GM12878 (cell line): ENCODE data around the gene APBA1. TPM values are rescaled to one million over a fixed set of nuclear protein-coding genes. Genes with fewer than 3 reads are reported as not detected.

Source experiments
- ATAC-seq: fragments of 200-7000 bp; cut with Tn5 transposase; 3 replicates; pipeline ENCODE4 v1.9.1; 2020; ENCODE audit warnings: mild to moderate bottlenecking, moderate library complexity
- BruUV-seq: library from RNA; stranded (reverse); fragments of 400-500 nt; replicated peaks from 2 replicates; lab custom pipeline; 2021; lab: Mats Ljungman, UMichigan
- CTCF ChIA-PET: fragments of 300-600 bp; sonication (Branson Sonifier 250); formaldehyde crosslinking; extraction: SDS; loops from one replicate; lab custom pipeline; 2021; ENCODE audit warnings: inconsistent platforms; lab: Yijun Ruan, JAX
- POLR2A ChIA-PET: fragments of 350-600 bp; formaldehyde crosslinking; extraction: SDS; loops from one replicate; lab custom pipeline; 2021; ENCODE audit warnings: inconsistent platforms; lab: Charles Lee
- RAD21 ChIA-PET: fragments of 300-600 bp; sonication (Branson Sonifier 250); formaldehyde crosslinking; loops from one replicate; lab custom pipeline; 2023; ENCODE audit warnings: antibody characterized with exemption; ENCODE audit not compliant: unreplicated experiment; lab: Charles Lee
- SMC1A ChIA-PET: fragments of 300-600 bp; sonication (Branson Sonifier 250); formaldehyde crosslinking; loops from one replicate; lab custom pipeline; 2023; ENCODE audit not compliant: unreplicated experiment, uncharacterized antibody; lab: Charles Lee
- DNase-seq: peaks from one replicate; pipeline ENCODE4 v3.0.0-alpha.2; 2011; ENCODE audit warnings: low read depth, low spot score
- FAIRE-seq: peaks from 3 replicates; lab custom pipeline; 2011; peaks lifted over from hg19 to GRCh38; lab: Jason Lieb, UNC
- H2AFZ ChIP-seq: 2 replicates; pipeline ENCODE4 v1.6.0; 2011; ENCODE audit warnings: low read depth, low read length, control low read depth; ENCODE audit not compliant: control insufficient read depth
- H3K27ac ChIP-seq: 2 replicates; pipeline ENCODE4 v1.5.1; 2011; ENCODE audit warnings: control low read depth; ENCODE audit not compliant: control insufficient read depth, insufficient read depth
- H3K27me3 ChIP-seq, 2 experiments: replicated peaks in 1 of 2; 2 replicates each; pipeline versions ENCODE4 v1.6.0 to v1.6.1; 2011; ENCODE audit warnings: low read length in 1 of 2; ENCODE audit not compliant: control insufficient read depth in 2 of 2, insufficient read depth in 2 of 2
- H3K36me3 ChIP-seq, 2 experiments: 2 replicates each; pipeline ENCODE4 v1.5.1; 2011; ENCODE audit warnings: low read length in 1 of 2; ENCODE audit not compliant: control insufficient read depth in 2 of 2, insufficient read depth in 2 of 2
- H3K4me1 ChIP-seq: 2 replicates; pipeline ENCODE4 v1.6.1; 2011; ENCODE audit warnings: mild to moderate bottlenecking, low read length, moderate library complexity, mixed read lengths; ENCODE audit not compliant: control insufficient read depth, insufficient read depth
- H3K4me2 ChIP-seq: 2 replicates; pipeline ENCODE4 v1.6.0; 2011; ENCODE audit warnings: control low read depth; ENCODE audit not compliant: control insufficient read depth, insufficient read depth
- H3K4me3 ChIP-seq: fragments of 200-600 bp; sonication (generic); 2 replicates; pipeline ENCODE4 v1.5.1; 2016
- H3K79me2 ChIP-seq: 2 replicates; pipeline ENCODE4 v1.6.0; 2011; ENCODE audit warnings: low read length; ENCODE audit not compliant: control insufficient read depth, insufficient read depth
- H3K9ac ChIP-seq: 2 replicates; pipeline ENCODE4 v1.8.0; 2011; ENCODE audit warnings: low read length, control low read depth, mixed read lengths; ENCODE audit not compliant: control insufficient read depth, insufficient read depth
- H3K9me3 ChIP-seq: replicated peaks from 3 replicates; pipeline ENCODE4 v1.5.1; 2011; ENCODE audit warnings: mild to moderate bottlenecking, low read length; ENCODE audit not compliant: control insufficient read depth, insufficient read depth
- H4K20me1 ChIP-seq: 2 replicates; pipeline ENCODE4 v1.6.0; 2011; ENCODE audit not compliant: control insufficient read depth, insufficient read depth
- ATF7 ChIP-seq: fragments of 450-650 bp; IDR thresholded peaks from 2 replicates; pipeline ENCODE4 v1.6.1; 2016; ENCODE audit warnings: low read depth, mild to moderate bottlenecking
- BACH1 ChIP-seq: fragments of 450-650 bp; IDR thresholded peaks from 2 replicates; pipeline ENCODE4 v1.6.1; 2017; ENCODE audit warnings: mild to moderate bottlenecking, borderline replicate concordance
- BRCA1 ChIP-seq: IDR thresholded peaks from 2 replicates; pipeline ENCODE4 v1.6.1; 2011; ENCODE audit warnings: low read depth, low read length, improper control_type of control experiment
- CBX5 ChIP-seq: sonication (generic); IDR thresholded peaks from 2 replicates; pipeline ENCODE4 v1.6.1; 2016; ENCODE audit warnings: low read depth, moderate library complexity, mild to moderate bottlenecking, inconsistent platforms
- CREM ChIP-seq: IDR thresholded peaks from 2 replicates; pipeline ENCODE4 v1.6.1; 2014; ENCODE audit warnings: antibody characterized with exemption, low read depth
- GATAD2B ChIP-seq: fragments of 450-650 bp; conservative IDR thresholded peaks from 2 replicates; pipeline ENCODE4 v1.6.1; 2017; ENCODE audit warnings: low read depth, mild to moderate bottlenecking, moderate library complexity
- HCFC1 ChIP-seq: fragments of 150-350 bp; IDR thresholded peaks from 2 replicates; pipeline ENCODE4 v1.6.1; 2014; ENCODE audit warnings: low read length
- IKZF1 ChIP-seq: fragments of 450-650 bp; conservative IDR thresholded peaks from 2 replicates; pipeline ENCODE4 v1.6.1; 2017; ENCODE audit warnings: antibody characterized with exemption, mild to moderate bottlenecking
- MTA2 ChIP-seq: fragments of 450-650 bp; IDR thresholded peaks from 2 replicates; pipeline ENCODE4 v1.6.1; 2016; ENCODE audit warnings: low read depth, mild to moderate bottlenecking, moderate library complexity
- PAX5 ChIP-seq: IDR thresholded peaks from 2 replicates; pipeline ENCODE4 v1.6.1; 2011; ENCODE audit warnings: low read depth, low read length, borderline replicate concordance
- POLR2A ChIP-seq: IDR thresholded peaks from 2 replicates; pipeline ENCODE4 v1.6.1; 2011; ENCODE audit warnings: low read depth, mild to moderate bottlenecking, low read length
- RAD21 ChIP-seq: IDR thresholded peaks from 2 replicates; pipeline ENCODE4 v1.6.1; 2011; ENCODE audit warnings: mild to moderate bottlenecking, low read depth, low read length, moderate library complexity; ENCODE audit not compliant: insufficient read depth
- RAD51 ChIP-seq: fragments of 450-650 bp; IDR thresholded peaks from 2 replicates; pipeline ENCODE4 v1.6.1; 2016; ENCODE audit warnings: moderate library complexity, mild to moderate bottlenecking, inconsistent platforms
- RELA ChIP-seq: fragments of 450-650 bp; IDR thresholded peaks from 2 replicates; pipeline ENCODE4 v1.8.0; 2014; ENCODE audit warnings: borderline replicate concordance; ENCODE audit not compliant: partially characterized antibody
- TARDBP ChIP-seq: IDR thresholded peaks from 2 replicates; pipeline ENCODE4 v1.6.1; 2016; ENCODE audit warnings: borderline replicate concordance
- WRNIP1 ChIP-seq: IDR thresholded peaks from 2 replicates; pipeline ENCODE4 v1.6.1; 2011; ENCODE audit warnings: low read depth, low read length, improper control_type of control experiment, borderline replicate concordance
- whole genome bisulfite sequencing: methylation state at CpG from one replicate; pipeline ENCODE4 v1.1.6; 2016; ENCODE audit warnings: low lambda C conversion rate; ENCODE audit not compliant: insufficient replicate concordance, insufficient coverage; ENCODE audit errors: missing lambda C conversion rate; 5-methylcytosine and 5-hydroxymethylcytosine counted together
- in situ Hi-C: fragments of 300-500 bp; cut with MboI; formaldehyde crosslinking; loops from 9 replicates; pipeline ENCODE4 v1.14.3; 2018; ENCODE audit warnings: mixed read lengths
- intact Hi-C: fragments of 100-400 bp; cut with micrococcal nuclease; formaldehyde crosslinking; loops from one replicate; pipeline ENCODE4 v1.14.2; 2022; ENCODE audit not compliant: unreplicated experiment
- polyA plus RNA-seq, 11 experiments: library from polyadenylated mRNA; depleted of rRNA in 4 of 11; unstranded in 6 of 11; stranded (reverse) in 5 of 11; fragments of >200 nt; fragmentation: Nextera tagmentation in 4 of 11; fragmentation: Illumina TruSeq in 1 of 11; extraction: Ambion mirVana in 4 of 11; extraction: Trizol in 1 of 11; gene quantifications; 1 replicate in 1 of 11; 2 replicates in 10 of 11; pipeline versions ENCODE4 v1.2.1 to v1.2.3, GENCODE V29; 2011 to 2016; ENCODE audit warnings: inconsistent platforms in 2 of 11, missing spikeins in 2 of 11, low read depth in 1 of 11
- total RNA-seq, 4 experiments: library from RNA; depleted of rRNA in 3 of 4; stranded (reverse); fragments of >200 nt in 3 of 4; fragmentation: Illumina TruSeq in 1 of 4; extraction: Trizol in 1 of 4; gene quantifications; 2 replicates each; pipeline versions ENCODE4 v1.2.1 to v1.2.3, GENCODE V29; 2013 to 2021
- TF ChIP-seq, protein P1 (sequence below): fragments of 450-650 bp; IDR thresholded peaks from 2 replicates; pipeline ENCODE4 v1.6.1; 2017; ENCODE audit warnings: mild to moderate bottlenecking, moderate library complexity
- TF ChIP-seq, protein P2 (sequence below): IDR thresholded peaks from 2 replicates; pipeline ENCODE4 v1.6.1; 2011; ENCODE audit warnings: low read depth, mild to moderate bottlenecking, low read length, moderate library complexity, borderline replicate concordance; ENCODE audit errors: extremely low read depth
- TF ChIP-seq, protein P3 (sequence below): fragments of 450-650 bp; IDR thresholded peaks from 2 replicates; pipeline ENCODE4 v1.6.1; 2016; ENCODE audit warnings: mild to moderate bottlenecking

APBA1 gene
- total and polyA plus RNA-seq, 10 of the 15 experiments (the other 5 are each of a cell fraction or from before 2014, with no cell fraction given) = 0.01 to 1.3 (median 0.05) TPM; not detected in 7

DNA sequence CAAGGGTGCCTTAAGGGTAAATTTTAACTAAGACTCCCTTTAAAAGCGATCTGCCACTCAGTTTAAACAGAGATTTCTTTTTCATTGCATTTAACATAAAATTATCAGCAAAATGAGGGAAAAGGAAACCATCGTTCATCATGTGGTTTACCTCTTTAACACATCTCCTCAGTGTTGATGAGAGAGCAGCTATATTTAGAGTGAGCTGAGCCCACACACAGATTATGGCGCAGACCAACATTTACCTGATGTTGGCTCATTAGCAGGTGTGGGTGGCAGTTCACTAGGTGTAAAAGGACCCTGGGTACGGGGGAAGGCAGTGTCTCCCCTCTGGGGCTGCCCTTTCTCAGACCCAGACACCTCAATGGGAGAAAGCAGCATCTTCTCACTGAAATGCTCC lies 197.3 kb downstream of the APBA1 start (continued):
- TF ChIP-seq, protein P1, sequence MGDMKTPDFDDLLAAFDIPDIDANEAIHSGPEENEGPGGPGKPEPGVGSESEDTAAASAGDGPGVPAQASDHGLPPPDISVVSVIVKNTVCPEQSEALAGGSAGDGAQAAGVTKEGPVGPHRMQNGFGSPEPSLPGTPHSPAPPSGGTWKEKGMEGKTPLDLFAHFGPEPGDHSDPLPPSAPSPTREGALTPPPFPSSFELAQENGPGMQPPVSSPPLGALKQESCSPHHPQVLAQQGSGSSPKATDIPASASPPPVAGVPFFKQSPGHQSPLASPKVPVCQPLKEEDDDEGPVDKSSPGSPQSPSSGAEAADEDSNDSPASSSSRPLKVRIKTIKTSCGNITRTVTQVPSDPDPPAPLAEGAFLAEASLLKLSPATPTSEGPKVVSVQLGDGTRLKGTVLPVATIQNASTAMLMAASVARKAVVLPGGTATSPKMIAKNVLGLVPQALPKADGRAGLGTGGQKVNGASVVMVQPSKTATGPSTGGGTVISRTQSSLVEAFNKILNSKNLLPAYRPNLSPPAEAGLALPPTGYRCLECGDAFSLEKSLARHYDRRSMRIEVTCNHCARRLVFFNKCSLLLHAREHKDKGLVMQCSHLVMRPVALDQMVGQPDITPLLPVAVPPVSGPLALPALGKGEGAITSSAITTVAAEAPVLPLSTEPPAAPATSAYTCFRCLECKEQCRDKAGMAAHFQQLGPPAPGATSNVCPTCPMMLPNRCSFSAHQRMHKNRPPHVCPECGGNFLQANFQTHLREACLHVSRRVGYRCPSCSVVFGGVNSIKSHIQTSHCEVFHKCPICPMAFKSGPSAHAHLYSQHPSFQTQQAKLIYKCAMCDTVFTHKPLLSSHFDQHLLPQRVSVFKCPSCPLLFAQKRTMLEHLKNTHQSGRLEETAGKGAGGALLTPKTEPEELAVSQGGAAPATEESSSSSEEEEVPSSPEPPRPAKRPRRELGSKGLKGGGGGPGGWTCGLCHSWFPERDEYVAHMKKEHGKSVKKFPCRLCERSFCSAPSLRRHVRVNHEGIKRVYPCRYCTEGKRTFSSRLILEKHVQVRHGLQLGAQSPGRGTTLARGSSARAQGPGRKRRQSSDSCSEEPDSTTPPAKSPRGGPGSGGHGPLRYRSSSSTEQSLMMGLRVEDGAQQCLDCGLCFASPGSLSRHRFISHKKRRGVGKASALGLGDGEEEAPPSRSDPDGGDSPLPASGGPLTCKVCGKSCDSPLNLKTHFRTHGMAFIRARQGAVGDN = no peak
- peak; percentile 42; the same call in 1 of the 2 replicates for TF ChIP-seq ATF7
- TF ChIP-seq TARDBP = no peak
- TF ChIP-seq PAX5 = no peak

DNA sequence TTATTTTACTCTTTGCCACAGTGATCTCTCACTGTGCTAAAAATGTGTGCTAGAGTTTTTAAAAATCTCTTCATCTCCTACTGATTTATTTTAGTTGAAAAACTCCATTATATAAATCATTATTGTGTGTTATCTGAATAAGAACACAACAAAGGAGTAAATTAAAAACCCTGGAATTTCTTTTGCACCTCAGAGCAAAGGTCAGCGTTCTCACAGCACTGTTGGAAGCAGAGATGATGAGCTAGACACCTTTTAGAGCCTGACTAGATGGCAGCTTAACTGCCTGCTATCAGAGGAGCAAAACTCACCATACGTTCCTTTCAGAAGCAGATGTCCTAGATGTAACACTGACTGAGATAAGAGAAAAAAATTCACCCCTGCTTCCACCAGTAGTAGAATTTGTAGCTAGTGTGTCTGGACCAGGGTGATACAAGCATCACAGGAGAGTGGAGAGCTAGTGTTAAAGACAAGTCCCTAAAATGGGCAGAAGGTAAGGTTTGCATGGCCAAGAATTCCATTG lies 200.0 kb downstream of the APBA1 start:
- Histone ChIP-seq H3K4me1 (no peaks in the 10 kb centered on the region), H3K36me3 (no peaks in the 10 kb centered on the region), H3K9ac (no peak overlapping the region), H3K4me3 (no peak overlapping the region)
- SMC1A ChIA-PET = interaction anchor here (0.6 to 1.2 kb wide), 2 partner anchors 12 to 55 kb away, joined by 3 read pairs; no protein-coding TSS in a partner anchor
- intact Hi-C loops = no loop called here
- TF ChIP-seq RAD51 = no peak
- TF ChIP-seq WRNIP1 = no peak
- TF ChIP-seq HCFC1 = no peak
- TF ChIP-seq MTA2 = no peak
- TF ChIP-seq RAD21 = no peak
- TF ChIP-seq CREM = no peak
- TF ChIP-seq, protein P2, sequence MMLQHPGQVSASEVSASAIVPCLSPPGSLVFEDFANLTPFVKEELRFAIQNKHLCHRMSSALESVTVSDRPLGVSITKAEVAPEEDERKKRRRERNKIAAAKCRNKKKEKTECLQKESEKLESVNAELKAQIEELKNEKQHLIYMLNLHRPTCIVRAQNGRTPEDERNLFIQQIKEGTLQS = no peak
- no peak for TF ChIP-seq BACH1
- no peak for TF ChIP-seq CBX5
- TF ChIP-seq BRCA1 = no peak
- TF ChIP-seq RELA = no peak
- TF ChIP-seq, protein P3, sequence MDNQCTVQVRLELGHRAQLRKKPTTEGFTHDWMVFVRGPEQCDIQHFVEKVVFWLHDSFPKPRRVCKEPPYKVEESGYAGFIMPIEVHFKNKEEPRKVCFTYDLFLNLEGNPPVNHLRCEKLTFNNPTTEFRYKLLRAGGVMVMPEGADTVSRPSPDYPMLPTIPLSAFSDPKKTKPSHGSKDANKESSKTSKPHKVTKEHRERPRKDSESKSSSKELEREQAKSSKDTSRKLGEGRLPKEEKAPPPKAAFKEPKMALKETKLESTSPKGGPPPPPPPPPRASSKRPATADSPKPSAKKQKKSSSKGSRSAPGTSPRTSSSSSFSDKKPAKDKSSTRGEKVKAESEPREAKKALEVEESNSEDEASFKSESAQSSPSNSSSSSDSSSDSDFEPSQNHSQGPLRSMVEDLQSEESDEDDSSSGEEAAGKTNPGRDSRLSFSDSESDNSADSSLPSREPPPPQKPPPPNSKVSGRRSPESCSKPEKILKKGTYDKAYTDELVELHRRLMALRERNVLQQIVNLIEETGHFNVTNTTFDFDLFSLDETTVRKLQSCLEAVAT = no peak
- TF ChIP-seq IKZF1 = no peak
- TF ChIP-seq POLR2A = no peak
- no peak for TF ChIP-seq GATAD2B
- TF ChIP-seq, all 136 proteins: peak for 0
- DNase-seq = no peak
- Histone ChIP-seq H3K79me2 (no peaks in the 10 kb centered on the region), H4K20me1 (no peaks in the 10 kb centered on the region), H3K9me3 (no peaks in the 10 kb centered on the region), H3K27me3 (peaks cover 0 to 3% of the 10 kb centered on the region in 2 experiments; a peak in 2 of 4 replicates), H2AFZ (no peak overlapping the region), H3K27ac (no peak overlapping the region), H3K4me2 (no peak overlapping the region)
- 0% methylated on average over 2 of the region's 2 CpGs for WGBS
- ATAC-seq = no peak
- no peak for FAIRE-seq
- POLR2A ChIA-PET = no interaction called here
- in situ Hi-C loops = no loop called here
- BruUV-seq = no TSS peak
- RAD21 ChIA-PET = no interaction called here
- CTCF ChIA-PET = interaction anchor here (0.6 kb wide), 1 partner anchor 12 kb away, joined by 3 read pairs; no protein-coding TSS in a partner anchor
